CD4-positive, alpha-beta T cell (primary cell): ENCODE data around the gene MAP4K3. TPM values are rescaled to one million over a fixed set of nuclear protein-coding genes. Genes with fewer than 3 reads are reported as not detected.

Source experiments
- ATAC-seq: fragments of 200-7000 bp; cut with Tn5 transposase; one replicate; pipeline ENCODE4 v1.10.0; 2022; ENCODE audit warnings: mild to moderate bottlenecking; ENCODE audit not compliant: poor library complexity
- CTCF ChIA-PET: fragments of 350-600 bp; sonication (Branson Sonifier 250); formaldehyde crosslinking; loops from one replicate; lab custom pipeline; 2021; ENCODE audit warnings: antibody characterized with exemption, inconsistent platforms; lab: Charles Lee
- POLR2A ChIA-PET: fragments of 350-600 bp; sonication (Branson Sonifier 250); formaldehyde crosslinking; loops from one replicate; lab custom pipeline; 2021; ENCODE audit warnings: antibody characterized with exemption, inconsistent platforms; lab: Charles Lee
- DNase-seq, 14 experiments: peaks; one replicate each; pipeline ENCODE4 v3.0.0-alpha.2; 2013 to 2020; ENCODE audit warnings: mixed read lengths in 2 of 14
- H3K27ac ChIP-seq, 2 donors: one replicate each; pipeline versions ENCODE4 v1.5.1 to v1.7.0; 2013; ENCODE audit warnings: low read length in 2 of 2, low read depth in 1 of 2, mild to moderate bottlenecking in 1 of 2
- H3K27me3 ChIP-seq, 2 experiments: 1 replicate in 1 of 2; 2 replicates in 1 of 2; pipeline versions ENCODE4 v1.6.1 to v1.7.0; 2013; ENCODE audit warnings: low read length in 2 of 2, control low read depth in 1 of 2, mild to moderate bottlenecking in 1 of 2, moderate library complexity in 1 of 2; ENCODE audit not compliant: insufficient read depth in 2 of 2, control insufficient read depth in 1 of 2
- H3K36me3 ChIP-seq: one replicate; pipeline ENCODE4 v1.6.1; 2013; ENCODE audit warnings: low read length, control low read depth; ENCODE audit not compliant: insufficient read depth
- H3K4me1 ChIP-seq: one replicate; pipeline ENCODE4 v1.6.1; 2013; ENCODE audit warnings: low read length, control low read depth; ENCODE audit not compliant: insufficient read depth
- H3K4me3 ChIP-seq: one replicate; pipeline ENCODE4 v1.5.1; 2013; ENCODE audit warnings: mild to moderate bottlenecking, low read length, moderate library complexity
- H3K9me3 ChIP-seq, 2 experiments: 1 replicate in 1 of 2; 2 replicates in 1 of 2; pipeline versions ENCODE4 v1.6.1 to v1.7.0; 2013; ENCODE audit warnings: low read length in 2 of 2, mild to moderate bottlenecking in 2 of 2, control low read depth in 1 of 2, moderate library complexity in 1 of 2; ENCODE audit not compliant: control insufficient read depth in 1 of 2, insufficient read depth in 1 of 2
- H3K27ac Mint-ChIP-seq: one replicate; pipeline ENCODE4 v1.8.0; 2020; ENCODE audit warnings: mixed read lengths
- H3K27me3 Mint-ChIP-seq: one replicate; pipeline ENCODE4 v1.8.0; 2021; ENCODE audit warnings: mixed read lengths
- H3K36me3 Mint-ChIP-seq: one replicate; pipeline ENCODE4 v1.8.0; 2021; ENCODE audit warnings: low read depth, mixed read lengths
- H3K4me1 Mint-ChIP-seq: one replicate; pipeline ENCODE4 v1.8.0; 2021; ENCODE audit warnings: low read depth, mixed read lengths
- H3K4me3 Mint-ChIP-seq: one replicate; pipeline ENCODE4 v1.8.0; 2020; ENCODE audit warnings: mild to moderate bottlenecking, mixed read lengths
- H3K9me3 Mint-ChIP-seq: one replicate; pipeline ENCODE4 v1.8.0; 2020; ENCODE audit warnings: mixed read lengths
- intact Hi-C, 2 experiments: fragments of 100-400 bp; cut with DNase I in 1 of 2; cut with micrococcal nuclease in 1 of 2; formaldehyde crosslinking; loops; one replicate each; pipeline versions ENCODE4 v1.15.1 to v1.9.0; 2023 to 2025; cut with DNase I, micrococcal nuclease
- total RNA-seq, 174 experiments: library from RNA in 2 of 174; stranded (reverse) in 2 of 174; gene quantifications; one replicate each; pipeline ENCODE4 v1.2.3 and lab custom pipeline; 2021 to 2026
- TF ChIP-seq, protein P1 (sequence below): fragments of 200-600 bp; IDR thresholded peaks from one replicate; pipeline ENCODE4 v1.8.0; 2022; ENCODE audit warnings: antibody characterized with exemption, mild to moderate bottlenecking

MAP4K3 gene
- total RNA-seq, 2 experiments from 2014 or later = 18.4 to 22.5 TPM

DNA sequence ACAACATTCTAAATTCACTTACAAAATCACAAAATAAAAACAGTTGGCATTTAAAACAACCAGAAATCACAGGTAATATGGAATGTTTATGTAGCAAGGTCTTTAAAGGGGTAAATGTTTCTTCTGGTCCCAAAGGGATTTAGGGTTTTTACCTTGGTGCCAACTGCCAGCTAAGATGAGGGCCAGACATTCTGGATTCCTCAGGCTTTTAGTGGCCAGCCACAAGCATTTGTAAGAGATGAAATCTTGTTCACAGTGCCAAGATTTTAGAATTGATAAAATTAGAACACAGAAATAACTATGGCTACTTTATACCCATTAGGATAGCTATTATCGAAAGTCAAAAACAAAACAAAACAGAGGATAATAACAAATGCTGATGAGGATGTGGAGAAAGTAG lies 132.9 kb downstream of the MAP4K3 start:
- CTCF ChIA-PET = no interaction called here
- H3K4me1 Mint-ChIP-seq = no peaks in the 10 kb centered on the region

DNA sequence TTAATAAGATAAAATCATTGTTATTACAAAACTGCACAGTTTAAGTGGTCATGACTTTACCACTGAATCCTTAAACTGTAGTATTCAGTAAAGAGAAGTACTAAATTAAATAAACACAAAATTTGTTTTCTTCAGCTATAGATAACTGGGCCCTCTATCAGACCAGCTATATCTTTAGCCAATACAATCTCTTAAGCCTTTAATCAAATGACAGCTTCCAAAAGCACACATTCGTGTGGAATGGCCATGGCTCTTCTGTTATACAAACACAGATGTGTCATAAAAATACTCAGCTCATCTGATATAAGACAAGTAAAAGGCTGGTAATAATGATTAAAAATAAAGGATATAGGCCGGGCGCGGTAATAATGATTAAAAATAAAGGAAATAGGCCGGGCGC lies 135.7 kb downstream of the MAP4K3 start:
- ATAC-seq = no peak
- no peaks in the 10 kb centered on the region for H3K4me1 ChIP-seq
- no peaks in the 10 kb centered on the region for H3K27me3 Mint-ChIP-seq
- no peak overlapping the region for H3K4me3 ChIP-seq
- intact Hi-C loops = no loop called here
- peaks cover 6% of the 10 kb centered on the region for H3K36me3 Mint-ChIP-seq
- no peak overlapping the region for H3K4me3 Mint-ChIP-seq
- POLR2A ChIA-PET = no interaction called here
- DNase-seq = no peak
- no peaks in the 10 kb centered on the region for H3K27me3 ChIP-seq
- H3K27ac ChIP-seq = no peak overlapping the region
- H3K9me3 ChIP-seq = no peaks in the 10 kb centered on the region
- TF ChIP-seq, protein P1, sequence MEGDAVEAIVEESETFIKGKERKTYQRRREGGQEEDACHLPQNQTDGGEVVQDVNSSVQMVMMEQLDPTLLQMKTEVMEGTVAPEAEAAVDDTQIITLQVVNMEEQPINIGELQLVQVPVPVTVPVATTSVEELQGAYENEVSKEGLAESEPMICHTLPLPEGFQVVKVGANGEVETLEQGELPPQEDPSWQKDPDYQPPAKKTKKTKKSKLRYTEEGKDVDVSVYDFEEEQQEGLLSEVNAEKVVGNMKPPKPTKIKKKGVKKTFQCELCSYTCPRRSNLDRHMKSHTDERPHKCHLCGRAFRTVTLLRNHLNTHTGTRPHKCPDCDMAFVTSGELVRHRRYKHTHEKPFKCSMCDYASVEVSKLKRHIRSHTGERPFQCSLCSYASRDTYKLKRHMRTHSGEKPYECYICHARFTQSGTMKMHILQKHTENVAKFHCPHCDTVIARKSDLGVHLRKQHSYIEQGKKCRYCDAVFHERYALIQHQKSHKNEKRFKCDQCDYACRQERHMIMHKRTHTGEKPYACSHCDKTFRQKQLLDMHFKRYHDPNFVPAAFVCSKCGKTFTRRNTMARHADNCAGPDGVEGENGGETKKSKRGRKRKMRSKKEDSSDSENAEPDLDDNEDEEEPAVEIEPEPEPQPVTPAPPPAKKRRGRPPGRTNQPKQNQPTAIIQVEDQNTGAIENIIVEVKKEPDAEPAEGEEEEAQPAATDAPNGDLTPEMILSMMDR = no peak
- CTCF ChIA-PET = no interaction called here
- no peaks in the 10 kb centered on the region for H3K4me1 Mint-ChIP-seq
- H3K36me3 ChIP-seq = no peaks in the 10 kb centered on the region
- no peak overlapping the region for H3K27ac Mint-ChIP-seq
- no peaks in the 10 kb centered on the region for H3K9me3 Mint-ChIP-seq

More for the DNA sequence above, 132.9 kb downstream of the MAP4K3 start:
- no peaks in the 10 kb centered on the region for H3K9me3 Mint-ChIP-seq
- no peak overlapping the region for H3K4me3 ChIP-seq
- peaks cover 14% of the 10 kb centered on the region for H3K36me3 Mint-ChIP-seq
- H3K9me3 ChIP-seq = no peaks in the 10 kb centered on the region
- no peak overlapping the region for H3K27ac ChIP-seq
- TF ChIP-seq, protein P1 = no peak
- ATAC-seq (no peak), DNase-seq (no peak)
- no peak overlapping the region for H3K4me3 Mint-ChIP-seq
- H3K27me3 ChIP-seq = no peaks in the 10 kb centered on the region
- no peaks in the 10 kb centered on the region for H3K36me3 ChIP-seq
- no peak overlapping the region for H3K27ac Mint-ChIP-seq
- intact Hi-C loops = no loop called here
- no peaks in the 10 kb centered on the region for H3K4me1 ChIP-seq
- H3K27me3 Mint-ChIP-seq = no peaks in the 10 kb centered on the region
- POLR2A ChIA-PET = no interaction called here

DNA sequence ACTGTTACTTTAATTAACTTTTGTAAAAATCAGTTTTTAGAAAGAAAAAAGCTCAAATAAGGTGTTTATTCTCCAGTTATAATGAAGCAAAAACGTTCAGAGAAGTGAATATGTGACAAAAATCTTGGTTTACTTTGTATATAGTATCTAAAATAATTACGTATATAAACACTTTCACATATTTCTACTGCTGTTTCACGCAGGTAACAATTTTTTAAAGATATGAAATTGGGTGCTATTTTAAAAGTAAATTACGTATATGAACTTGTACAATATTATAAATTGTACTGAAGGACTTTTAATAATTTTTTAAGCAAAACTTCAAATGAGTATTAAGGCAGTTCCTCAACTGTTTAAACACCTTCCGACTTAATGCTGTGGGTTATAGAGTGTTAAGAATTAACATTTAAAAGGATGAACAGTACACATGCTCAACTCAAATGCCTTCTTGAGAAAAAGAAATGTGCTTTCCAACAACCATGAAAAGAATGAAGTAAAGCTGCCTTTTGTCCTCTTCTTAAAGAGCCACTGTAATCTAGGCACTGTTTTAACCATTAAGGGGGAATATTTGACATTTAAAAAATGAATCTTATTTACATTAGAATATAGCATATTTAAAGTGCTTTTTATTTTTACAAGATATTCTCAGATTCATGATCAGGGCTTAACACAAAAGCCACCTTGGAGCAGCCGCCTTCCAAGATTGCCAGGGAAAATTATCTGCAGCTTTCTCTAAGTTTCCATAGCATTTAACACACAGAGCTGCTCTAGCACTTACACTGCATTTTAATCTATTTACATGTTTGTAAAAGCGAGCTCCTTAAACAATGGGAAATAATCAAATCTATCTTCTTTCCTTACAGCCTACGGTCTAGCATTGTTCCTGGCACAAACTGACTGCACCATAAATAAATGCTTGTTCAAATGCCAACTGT lies 136.8 kb downstream of the MAP4K3 start:
- no peaks in the 10 kb centered on the region for H3K4me1 Mint-ChIP-seq
- H3K4me1 ChIP-seq = no peaks in the 10 kb centered on the region
- intact Hi-C loops = no loop called here
- ChIA-PET CTCF (no interaction called here), POLR2A (no interaction called here)
- H3K36me3 Mint-ChIP-seq = peaks cover 6% of the 10 kb centered on the region
- no peak for DNase-seq
- H3K27me3 Mint-ChIP-seq = no peaks in the 10 kb centered on the region
- H3K27me3 ChIP-seq = no peaks in the 10 kb centered on the region
- TF ChIP-seq, protein P1 = no peak
- H3K36me3 ChIP-seq = no peaks in the 10 kb centered on the region
- H3K4me3 Mint-ChIP-seq = no peak overlapping the region
- H3K27ac ChIP-seq = no peak overlapping the region
- no peak for ATAC-seq
- no peaks in the 10 kb centered on the region for H3K9me3 ChIP-seq
- no peak overlapping the region for H3K4me3 ChIP-seq
- H3K9me3 Mint-ChIP-seq = no peaks in the 10 kb centered on the region
- no peak overlapping the region for H3K27ac Mint-ChIP-seq
